AG20443 (cell line): ENCODE results near the gene MICAL1.

ENCODE experiments used
- DNase-seq: peaks from one replicate; pipeline ENCODE4 v3.0.0; 2012; ENCODE audit warnings: low spot score, mixed read lengths

MICAL1 gene

GRCh38 chr6:109428889-109429477, 26.6 kb downstream of the MICAL1 start:
- peak; percentile 46 for DNase-seq

DNA sequence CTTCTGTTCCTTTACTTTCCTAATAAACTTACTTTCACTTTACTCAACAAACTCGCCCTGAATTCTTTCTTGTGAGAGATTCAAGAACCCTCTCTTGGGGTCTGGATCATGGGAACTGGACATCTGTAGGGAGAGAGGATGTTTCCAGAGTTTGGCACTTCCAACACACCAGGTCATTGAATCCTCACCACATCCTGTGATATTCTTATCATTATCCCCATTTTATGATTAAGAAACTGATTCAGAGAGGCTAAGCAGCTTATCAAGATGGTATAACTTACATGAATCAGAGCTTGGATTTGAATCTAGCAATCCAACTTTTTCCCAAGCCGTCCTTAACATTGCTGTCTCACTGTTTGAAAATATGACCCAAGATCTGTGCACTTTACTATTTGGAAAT, 30.6 kb downstream of the MICAL1 start:
- no peak for DNase-seq

DNA sequence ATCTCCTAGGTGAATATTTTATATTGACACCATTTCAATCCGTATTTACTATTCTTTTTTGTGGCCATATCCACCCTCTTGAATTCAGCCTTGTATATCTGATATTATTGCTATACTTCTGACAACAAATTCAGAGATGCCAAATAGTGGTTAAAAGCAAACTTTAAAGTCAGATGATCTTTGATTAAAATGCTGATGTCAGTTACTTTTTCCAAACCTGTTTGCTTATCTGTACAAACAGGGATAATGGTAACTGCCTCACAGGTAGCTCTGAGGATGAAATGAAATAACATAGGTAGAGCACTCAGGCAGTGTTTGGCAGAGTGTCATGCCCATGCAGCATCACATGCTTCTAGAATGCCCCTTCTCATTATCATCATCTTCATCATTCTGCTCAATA, 34.4 kb downstream of the MICAL1 start:
- no peak for DNase-seq

DNA sequence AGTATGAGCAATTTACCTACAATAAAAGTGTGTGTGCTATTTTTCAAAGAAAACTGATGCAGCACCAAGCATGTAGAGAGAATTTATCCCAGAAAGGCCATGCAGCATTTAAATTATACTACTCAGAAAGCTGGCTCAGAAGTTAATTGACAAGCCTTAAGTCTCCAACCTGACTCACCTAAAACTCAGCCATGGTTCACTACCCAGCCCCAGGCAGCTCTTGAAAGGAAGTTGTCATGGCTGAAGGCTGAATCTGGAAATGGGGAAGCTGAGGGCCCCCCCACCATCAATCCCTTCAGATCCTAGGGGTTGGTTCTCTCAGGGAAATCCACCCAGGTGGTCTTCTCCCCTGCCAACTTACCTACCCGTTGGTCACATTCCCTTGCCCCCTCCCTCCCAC, 34.8 kb downstream of the MICAL1 start:
- DNase-seq, result no peak

DNA sequence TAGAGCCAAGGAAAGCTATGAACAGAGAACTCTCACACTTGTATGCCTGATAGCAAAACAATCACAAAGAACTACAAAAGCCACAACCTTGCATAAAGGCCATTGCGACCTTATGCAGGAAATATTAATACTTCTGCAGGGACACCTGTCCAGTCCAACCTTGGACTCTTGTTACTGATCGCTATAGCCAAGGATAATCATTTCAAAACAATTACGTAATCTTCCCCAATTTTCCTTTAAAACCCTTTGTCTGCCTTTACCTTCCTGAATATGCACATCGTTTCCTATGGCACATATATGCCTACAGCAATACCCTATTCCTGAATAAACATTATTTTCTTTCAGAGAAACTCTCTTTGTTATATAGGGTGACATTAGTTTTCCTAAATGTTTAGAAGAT, 37.9 kb downstream of the MICAL1 start:
- DNase-seq, result no peak

- DNase-seq, result no peak
These were observed 44.5 kb downstream of the MICAL1 start for GRCh38 chr6:109411034-109411433.

DNA sequence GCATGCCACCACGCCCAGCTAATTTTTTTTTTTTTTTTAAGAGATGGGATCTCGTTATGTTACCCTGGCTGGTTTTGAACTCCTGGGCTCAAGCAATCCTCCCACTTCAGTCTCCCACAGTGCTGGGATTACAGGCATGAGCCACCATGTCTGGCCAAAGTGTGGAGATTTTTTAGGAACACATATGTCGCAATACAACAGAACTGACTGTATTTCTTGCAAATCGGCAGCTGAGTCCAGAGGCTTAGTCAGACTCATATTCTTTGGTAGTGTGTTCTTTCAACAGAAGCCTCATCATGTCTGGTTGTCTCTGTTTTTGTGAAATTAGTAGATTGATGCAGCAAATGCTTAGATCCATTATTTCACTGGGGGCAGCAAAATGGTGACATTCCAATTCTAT, 49.4 kb downstream of the MICAL1 start:
- peak; percentile 66 for DNase-seq

- DNase-seq, result peak; percentile 57
These were observed 58.6 kb downstream of the MICAL1 start for GRCh38 chr6:109397020-109397419.

DNA sequence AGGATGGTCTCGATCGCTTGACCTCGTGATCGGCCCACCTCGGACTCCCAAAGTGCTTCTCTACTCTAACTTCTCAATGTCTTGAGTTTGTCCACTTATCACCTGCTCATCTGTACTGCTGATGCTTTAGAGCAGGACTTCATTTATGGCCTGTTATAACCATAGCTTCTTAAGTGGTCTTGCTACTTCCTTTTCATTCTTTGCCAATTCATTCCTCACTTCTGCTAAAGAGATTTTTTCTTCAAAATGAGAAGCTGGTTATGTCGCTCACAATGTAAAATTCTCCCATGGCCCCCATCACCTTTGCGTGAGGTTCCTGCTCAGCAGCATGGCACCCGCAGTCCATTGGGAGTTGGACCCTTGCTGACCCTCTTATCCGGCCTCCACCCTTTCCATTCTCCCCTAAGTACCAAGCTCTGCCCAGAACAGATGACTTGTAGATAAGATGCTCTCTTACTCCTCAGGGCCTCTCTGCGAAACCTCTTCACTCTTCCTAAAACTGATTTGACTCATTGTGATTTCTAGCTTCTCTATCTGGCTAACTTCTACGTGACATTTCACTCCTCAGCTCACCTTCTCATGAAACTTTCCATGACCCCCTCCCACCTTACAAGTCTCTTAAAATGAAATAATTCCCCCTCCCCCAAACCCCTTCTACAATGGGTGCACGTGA, 59.4 kb downstream of the MICAL1 start:
- DNase-seq, result no peak
